ENCODE data around the gene MRO. TPM values are rescaled to one million over a fixed set of nuclear protein-coding genes. Genes with fewer than 3 reads are reported as not detected.

The MRO gene
- total and polyA plus RNA-seq, 2 of the 8 experiments (the other 6 are each of a cell fraction or from before 2014, with no cell fraction given): 0.65 to 1.0 TPM

- Histone ChIP-seq H3K27ac (ENCODE audit: low read depth, low read length) (no peak overlapping the region), H4K5ac (ENCODE audit: insufficient read length, low read depth, low read length) (no peak overlapping the region), H3K23me2 (ENCODE audit: low read depth, low read length) (no peaks in the 10 kb centered on the region), H3K9ac (replicated peaks in 1 of 4; ENCODE audit: extremely low read depth in 1 of 4, low read depth in 3 of 4, low read length in 3 of 4) (no peak overlapping the region), H3K27me3 (replicated peaks in 1 of 4; ENCODE audit: control insufficient read depth in 3 of 4, extremely low read depth in 1 of 4, insufficient read depth in 3 of 4, low read length in 3 of 4) (no peaks in the 10 kb centered on the region), H3K79me1 (ENCODE audit: low read depth, low read length) (no peaks in the 10 kb centered on the region), H3K36me3 (ENCODE audit: control insufficient read depth in 2 of 4, insufficient read depth in 4 of 4, low read length in 3 of 4) (no peaks in the 10 kb centered on the region), H4K20me1 (replicated peaks in 1 of 2; ENCODE audit: control insufficient read depth in 1 of 2, insufficient read depth in 2 of 2, low read length in 2 of 2) (no peaks in the 10 kb centered on the region), H2BK20ac (ENCODE audit: low read length) (no peak overlapping the region), H2AK5ac (ENCODE audit: low read depth, low read length) (no peak overlapping the region), H3K9me3 (ENCODE audit: insufficient read depth in 2 of 2, low read depth in 1 of 2, low read length in 1 of 2) (no peaks in the 10 kb centered on the region), H2BK5ac (ENCODE audit: low read depth, low read length) (no peak overlapping the region), H3K18ac (ENCODE audit: extremely low read depth, low read length) (no peak overlapping the region), H2BK120ac (replicated peaks; ENCODE audit: low read depth, low read length) (no peak overlapping the region), H2BK12ac (ENCODE audit: low read depth, low read length) (no peak overlapping the region), H3K4ac (replicated peaks; ENCODE audit: insufficient read length, low read depth, low read length) (no peak overlapping the region), H2AFZ (ENCODE audit: low read length) (no peak overlapping the region), H3K4me1 (replicated peaks in 1 of 4; ENCODE audit: control insufficient read depth in 3 of 4, insufficient read depth in 4 of 4, low read length in 3 of 4) (no peaks in the 10 kb centered on the region), H3K4me2 (ENCODE audit: insufficient read depth in 1 of 2, low read depth in 2 of 2, low read length in 2 of 2) (no peak overlapping the region), H2BK15ac (ENCODE audit: low read length) (no peak overlapping the region), H3K14ac (ENCODE audit: insufficient read length) (no peak overlapping the region), H4K91ac (replicated peaks; ENCODE audit: insufficient read length, low read length) (no peak overlapping the region), H3K56ac (replicated peaks; ENCODE audit: insufficient read length, low read depth, low read length) (no peak overlapping the region), H3K4me3 (ENCODE audit: extremely low read depth in 1 of 4, insufficient read depth in 2 of 4, low read depth in 3 of 4, low read length in 4 of 4) (no peak overlapping the region), H4K8ac (ENCODE audit: extremely low read depth, insufficient read depth, low read length) (no peak overlapping the region), H3K23ac (ENCODE audit: insufficient read length) (no peak overlapping the region), H3K79me2 (ENCODE audit: control insufficient read depth in 1 of 2, insufficient read depth in 2 of 2, low read length in 2 of 2) (no peaks in the 10 kb centered on the region)
- FAIRE-seq (no peak), DNase-seq (ENCODE audit: low read depth in 1 of 2, low spot score in 2 of 2) (no peak)
- CTCF ChIA-PET (ENCODE audit: partially characterized antibody): interaction anchor here (1.1 to 1.3 kb wide), 2 partner anchors 14 to 46 kb away, joined by 3 read pairs; partner anchors contain the start of gene ME2
- 90% methylated on average over 2 of the region's 2 CpGs; no CpG with 5 or more reads in 1 of the 2 experiments for WGBS, 2 experiments (ENCODE audit: extremely low coverage in 1 of 2, insufficient coverage in 1 of 2, insufficient read length in 1 of 2, insufficient replicate concordance in 2 of 2, low coverage in 1 of 2, low lambda C conversion rate in 2 of 2, missing lambda C conversion rate in 1 of 2)
- POLR2A ChIA-PET (ENCODE audit: partially characterized antibody): no interaction called here
- TF ChIP-seq EGR1 (IDR thresholded peaks at IDR 0.05; ENCODE audit: borderline replicate concordance, low read depth, low read length): no peak
- TF ChIP-seq USF2 (IDR thresholded peaks at IDR 0.05; ENCODE audit: low read length): no peak
- TF ChIP-seq BCL11A (IDR thresholded peaks at IDR 0.05; ENCODE audit: low read depth in 2 of 2, low read length in 2 of 2): no peak
- TF ChIP-seq BACH1 (IDR thresholded peaks at IDR 0.05; ENCODE audit: low read length): no peak
- no peak for TF ChIP-seq TEAD4 (IDR thresholded peaks at IDR 0.05; ENCODE audit: low read depth, low read length)
- TF ChIP-seq CREB1 (IDR thresholded peaks at IDR 0.05): no peak
- no peak for TF ChIP-seq E2F6 (IDR thresholded peaks at IDR 0.05)
- no peak for TF ChIP-seq GTF2F1 (IDR thresholded peaks at IDR 0.05; ENCODE audit: borderline replicate concordance, low read depth, low read length)
- TF ChIP-seq POU5F1 (IDR thresholded peaks at IDR 0.05; ENCODE audit: low read depth, low read length): no peak
- no peak for TF ChIP-seq SP2 (IDR thresholded peaks at IDR 0.05; ENCODE audit: low read length)
- no peak for TF ChIP-seq MAX (IDR thresholded peaks at IDR 0.05)
- no peak for TF ChIP-seq FOSL1 (IDR thresholded peaks at IDR 0.05; ENCODE audit: insufficient read depth, low read depth, low read length)
- no peak for TF ChIP-seq CBX5 (IDR thresholded peaks at IDR 0.05; ENCODE audit: low read depth, low read length)
- no peak for TF ChIP-seq POLR2AphosphoS5 (IDR thresholded peaks at IDR 0.05; ENCODE audit: low read depth, low read length)
Measured at GRCh38 chr18:50832754-50833153, 12.9 kb upstream of the MRO start.
